A549 (cell line): Measurements from ENCODE around the gene CAMKMT. TPM values are rescaled to one million over a fixed set of nuclear protein-coding genes. Genes with fewer than 3 reads are reported as not detected.

Experiments used
- ATAC-seq, 2 experiments: fragments of 200-7000 bp in 1 of 2; fragments of >200 bp in 1 of 2; cut with Nextera tagmentation in 1 of 2; cut with Tn5 transposase in 1 of 2; 3 replicates each; pipeline versions ENCODE4 v1.8.0 to v1.9.1; 2018 to 2020; ENCODE audit warnings: mild to moderate bottlenecking in 1 of 2, moderate library complexity in 1 of 2
- CTCF ChIA-PET: fragments of 300-600 bp; sonication (Branson Sonifier 250); formaldehyde crosslinking; extraction: SDS; loops from one replicate; lab custom pipeline; 2021; ENCODE audit warnings: antibody characterized with exemption, inconsistent platforms; lab: Yijun Ruan, JAX
- POLR2A ChIA-PET: fragments of 350-600 bp; formaldehyde crosslinking; extraction: SDS; loops from one replicate; lab custom pipeline; 2021; ENCODE audit warnings: antibody characterized with exemption, inconsistent platforms; lab: Yijun Ruan, JAX
- DNase-seq, 2 experiments: peaks; one replicate each; pipeline versions ENCODE4 v3.0.0 to v3.0.0-alpha.2; 2011 to 2016; ENCODE audit warnings: low read depth in 1 of 2, low spot score in 1 of 2
- FAIRE-seq: peaks from 2 replicates; lab custom pipeline; 2011; peaks lifted over from hg19 to GRCh38; lab: Jason Lieb, UNC
- H3K27ac ChIP-seq, 2 experiments: fragments of >200 bp; sonication (Bioruptor Twin); formaldehyde crosslinking; 3 replicates each; pipeline ENCODE4 v1.5.1; 2016 to 2017
- H3K4me1 ChIP-seq: fragments of >200 bp; sonication (Bioruptor Twin); formaldehyde crosslinking; 3 replicates; pipeline ENCODE4 v1.6.1; 2016
- H3K4me2 ChIP-seq: fragments of >200 bp; sonication (Bioruptor Twin); formaldehyde crosslinking; 3 replicates; pipeline ENCODE4 v1.6.1; 2016
- H3K4me3 ChIP-seq: fragments of >200 bp; sonication (Bioruptor Twin); formaldehyde crosslinking; 3 replicates; pipeline ENCODE4 v1.5.1; 2016
- H3K9me3 ChIP-seq: fragments of >200 bp; sonication (Bioruptor Twin); formaldehyde crosslinking; 3 replicates; pipeline ENCODE4 v1.6.1; 2016
- BCL3 ChIP-seq: fragments of >200 bp; sonication (Bioruptor Twin); formaldehyde crosslinking; IDR thresholded peaks from 3 replicates; pipeline ENCODE4 v1.6.1; 2016
- BHLHE40 ChIP-seq: IDR thresholded peaks from 2 replicates; pipeline ENCODE4 v1.6.1; 2012; ENCODE audit warnings: low read depth, low read length, inconsistent platforms
- CBX8 ChIP-seq: fragments of 200-600 bp; sonication (generic); IDR thresholded peaks from 2 replicates; pipeline ENCODE4 v1.6.1; 2016
- CEBPB ChIP-seq, 2 experiments: fragments of >200 bp in 1 of 2; sonication (Bioruptor Twin) in 1 of 2; formaldehyde crosslinking in 1 of 2; IDR thresholded peaks; 2 replicates each; pipeline ENCODE4 v1.6.1; 2012 to 2016
- EHMT2 ChIP-seq: fragments of 200-600 bp; sonication (generic); IDR thresholded peaks from 2 replicates; pipeline ENCODE4 v1.6.1; 2016; ENCODE audit warnings: antibody characterized with exemption, low read depth, mild to moderate bottlenecking, moderate library complexity
- ESRRA ChIP-seq: fragments of 150-350 bp; IDR thresholded peaks from 2 replicates; pipeline ENCODE4 v1.6.1; 2014; ENCODE audit warnings: mild to moderate bottlenecking, low read length, borderline replicate concordance
- FOSB ChIP-seq: fragments of 250-450 bp; sonication (Bioruptor Pico); IDR thresholded peaks from 2 replicates; pipeline ENCODE4 v1.5.0; 2020; ENCODE audit warnings: mild to moderate bottlenecking, moderate library complexity
- FOSL2 ChIP-seq, 2 experiments: fragments of 450-650 bp in 1 of 2; fragments of >200 bp in 1 of 2; sonication (Bioruptor Twin) in 1 of 2; formaldehyde crosslinking; IDR thresholded peaks; 2 replicates each; pipeline versions ENCODE4 v1.5.0 to v1.6.1; 2016 to 2020; ENCODE audit warnings: mild to moderate bottlenecking in 1 of 2, moderate library complexity in 1 of 2
- GATA3 ChIP-seq: IDR thresholded peaks from 2 replicates; pipeline ENCODE4 v1.6.1; 2012; ENCODE audit warnings: borderline replicate concordance
- HES2 ChIP-seq: fragments of >200 bp; sonication (Bioruptor Twin); formaldehyde crosslinking; IDR thresholded peaks from 2 replicates; pipeline ENCODE4 v1.6.1; 2016
- HOXA7 ChIP-seq: fragments of 250-450 bp; sonication (Bioruptor Pico); IDR thresholded peaks from 2 replicates; pipeline ENCODE4 v1.5.0; 2020; ENCODE audit warnings: mild to moderate bottlenecking, moderate library complexity
- HOXB13 ChIP-seq: fragments of 250-450 bp; sonication (Bioruptor Pico); IDR thresholded peaks from 2 replicates; pipeline ENCODE4 v1.5.0; 2020; ENCODE audit warnings: low read depth, mild to moderate bottlenecking, moderate library complexity
- HOXB5 ChIP-seq: fragments of 250-450 bp; sonication (Bioruptor Pico); IDR thresholded peaks from 2 replicates; pipeline ENCODE4 v1.5.0; 2020; ENCODE audit warnings: mild to moderate bottlenecking, moderate library complexity
- KDM1A ChIP-seq: fragments of 200-600 bp; sonication (generic); IDR thresholded peaks from 2 replicates; pipeline ENCODE4 v1.6.1; 2016; ENCODE audit warnings: low read depth, mild to moderate bottlenecking
- MAX ChIP-seq: IDR thresholded peaks from 2 replicates; pipeline ENCODE4 v1.6.1; 2012
- MAZ ChIP-seq: fragments of 150-350 bp; IDR thresholded peaks from 2 replicates; pipeline ENCODE4 v1.6.1; 2014; ENCODE audit warnings: antibody characterized with exemption, low read depth, low read length, borderline replicate concordance
- MYC ChIP-seq: IDR thresholded peaks from 2 replicates; pipeline ENCODE4 v1.6.1; 2012; ENCODE audit warnings: mild to moderate bottlenecking, inconsistent platforms, low read length, improper control_type of control experiment, borderline replicate concordance
- NR3C1 ChIP-seq: fragments of >200 bp; sonication (Bioruptor Twin); formaldehyde crosslinking; IDR thresholded peaks from 3 replicates; pipeline ENCODE4 v1.6.1; 2017
- PBX3 ChIP-seq: IDR thresholded peaks from 2 replicates; pipeline ENCODE4 v1.6.1; 2012
- POLR2A ChIP-seq: IDR thresholded peaks from 2 replicates; pipeline ENCODE4 v1.6.1; 2012; ENCODE audit warnings: mild to moderate bottlenecking, low read length
- RARB ChIP-seq: fragments of 250-450 bp; sonication (Bioruptor Pico); IDR thresholded peaks from 2 replicates; pipeline ENCODE4 v1.8.0; 2021; ENCODE audit warnings: mild to moderate bottlenecking, moderate library complexity
- SMC3 ChIP-seq: fragments of >200 bp; sonication (Bioruptor Twin); formaldehyde crosslinking; IDR thresholded peaks from 3 replicates; pipeline ENCODE4 v1.6.1; 2018; ENCODE audit warnings: inconsistent platforms
- USF2 ChIP-seq: fragments of 450-650 bp; IDR thresholded peaks from 2 replicates; pipeline ENCODE4 v1.6.1; 2014; ENCODE audit warnings: antibody characterized with exemption
- ZC3H11A ChIP-seq: fragments of 450-650 bp; IDR thresholded peaks from 2 replicates; pipeline ENCODE4 v1.6.1; 2014; ENCODE audit warnings: antibody characterized with exemption, mild to moderate bottlenecking
- ZFP36 ChIP-seq: fragments of 450-650 bp; IDR thresholded peaks from 2 replicates; pipeline ENCODE4 v1.6.1; 2014; ENCODE audit warnings: borderline replicate concordance; ENCODE audit not compliant: partially characterized antibody
- ZNF302 ChIP-seq: fragments of 250-450 bp; sonication (Bioruptor Pico); IDR thresholded peaks from 2 replicates; pipeline ENCODE4 v1.9.0; 2021; ENCODE audit warnings: inconsistent platforms, mild to moderate bottlenecking, moderate library complexity
- ZSCAN20 ChIP-seq: fragments of 250-450 bp; sonication (Bioruptor Pico); IDR thresholded peaks from 2 replicates; pipeline ENCODE4 v1.8.0; 2022; ENCODE audit warnings: mild to moderate bottlenecking, moderate library complexity
- WGBS: methylation state at CpG from one replicate; pipeline ENCODE4 v1.1.6; 2017; ENCODE audit errors: missing lambda C conversion rate; 5-methylcytosine and 5-hydroxymethylcytosine counted together
- polyA plus RNA-seq, 4 experiments: library from polyadenylated mRNA; depleted of rRNA in 3 of 4; stranded (reverse); fragments of >200 nt; fragmentation: RNase III in 1 of 4; extraction: RNeasy Plus Mini Kit Qiagen cat#74134 plus additional on column Dnase treatment in 1 of 4; gene quantifications; 2 replicates in 3 of 4; 3 replicates in 1 of 4; pipeline ENCODE4 v1.2.3, GENCODE V29; 2011 to 2017

CAMKMT gene
- polyA plus RNA-seq, 2 of the 4 experiments (the other 2 are of a cell fraction): 6.5 to 15.7 TPM

- 70% methylated on average over 4 of the region's 4 CpGs for WGBS
- no peak for DNase-seq
- H3K4me2 ChIP-seq: no peak overlapping the region
- peaks cover 8% of the 10 kb centered on the region; the same call in 2 of the 3 replicates for H3K4me1 ChIP-seq
- CTCF ChIA-PET: no interaction called here
- no peaks in the 10 kb centered on the region for H3K9me3 ChIP-seq
- no peak overlapping the region for H3K27ac ChIP-seq
- FAIRE-seq: no peak
- no peak for ATAC-seq
- POLR2A ChIA-PET: no interaction called here
- TF ChIP-seq PBX3 (no peak), KDM1A (no peak), USF2 (no peak), HES2 (no peak), RARB (no peak), HOXA7 (no peak), POLR2A (no peak), SMC3 (no peak), ZFP36 (no peak), ZSCAN20 (CRISPR knock-in tag) (no peak), BHLHE40 (no peak), FOSL2 (IDR thresholded peaks at IDR 0.05) (no peak), FOSL2 (CRISPR knock-in tag; IDR thresholded peaks at IDR 0.05) (no peak), HOXB13 (CRISPR knock-in tag) (no peak), FOSB (no peak), CEBPB (IDR thresholded peaks at IDR 0.05) (no peak), ESRRA (no peak)
- H3K4me3 ChIP-seq: no peak overlapping the region
Measured at GRCh38 chr2:44615950-44616518, 254.3 kb downstream of the CAMKMT start.

- ChIA-PET POLR2A (no interaction called here), CTCF (no interaction called here)
- Histone ChIP-seq H3K4me1 (peaks cover 8% of the 10 kb centered on the region; the same call in 2 of the 3 replicates), H3K4me2 (no peak overlapping the region), H3K9me3 (no peaks in the 10 kb centered on the region), H3K4me3 (no peak overlapping the region), H3K27ac (no peak overlapping the region)
- DNase-seq: no peak
- TF ChIP-seq NR3C1 (no peak), ESRRA (no peak), CBX8 (no peak), BCL3 (no peak), EHMT2 (no peak), SMC3 (no peak), ZC3H11A (no peak), MAX (no peak), ZNF302 (CRISPR knock-in tag) (no peak), MAZ (no peak), USF2 (no peak), GATA3 (no peak), HOXB5 (CRISPR knock-in tag) (no peak), MYC (no peak)
- FAIRE-seq: no peak
- 87% methylated on average over 3 of the region's 3 CpGs for WGBS
- ATAC-seq: no peak
Measured at GRCh38 chr2:44616667-44617155, 255.0 kb downstream of the CAMKMT start.
